Measurements from ENCODE around the gene IL11.

IL11 gene

DNA sequence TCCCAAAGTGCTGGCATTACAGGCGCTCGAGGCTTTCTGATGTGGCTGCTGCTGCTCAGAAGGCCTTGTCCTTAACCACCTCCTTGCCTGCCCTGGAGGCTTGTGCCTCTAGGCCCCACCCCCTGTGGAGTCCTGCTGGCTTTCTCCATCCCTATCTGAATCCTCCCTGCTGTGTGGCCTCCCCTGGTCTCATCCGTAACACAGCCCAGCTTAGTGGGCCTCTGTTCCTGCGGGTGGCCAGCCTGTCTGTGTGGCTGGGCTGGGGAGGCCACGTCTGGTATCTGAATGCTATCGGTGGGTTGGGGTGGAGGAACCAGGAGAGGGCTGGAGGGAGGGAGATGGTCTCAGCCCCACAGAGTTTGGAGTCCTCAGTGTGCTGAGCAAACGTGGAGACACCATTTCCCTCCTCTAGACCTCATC, 20.2 kb upstream of the IL11 start:
- no peak for DNase-seq

DNA sequence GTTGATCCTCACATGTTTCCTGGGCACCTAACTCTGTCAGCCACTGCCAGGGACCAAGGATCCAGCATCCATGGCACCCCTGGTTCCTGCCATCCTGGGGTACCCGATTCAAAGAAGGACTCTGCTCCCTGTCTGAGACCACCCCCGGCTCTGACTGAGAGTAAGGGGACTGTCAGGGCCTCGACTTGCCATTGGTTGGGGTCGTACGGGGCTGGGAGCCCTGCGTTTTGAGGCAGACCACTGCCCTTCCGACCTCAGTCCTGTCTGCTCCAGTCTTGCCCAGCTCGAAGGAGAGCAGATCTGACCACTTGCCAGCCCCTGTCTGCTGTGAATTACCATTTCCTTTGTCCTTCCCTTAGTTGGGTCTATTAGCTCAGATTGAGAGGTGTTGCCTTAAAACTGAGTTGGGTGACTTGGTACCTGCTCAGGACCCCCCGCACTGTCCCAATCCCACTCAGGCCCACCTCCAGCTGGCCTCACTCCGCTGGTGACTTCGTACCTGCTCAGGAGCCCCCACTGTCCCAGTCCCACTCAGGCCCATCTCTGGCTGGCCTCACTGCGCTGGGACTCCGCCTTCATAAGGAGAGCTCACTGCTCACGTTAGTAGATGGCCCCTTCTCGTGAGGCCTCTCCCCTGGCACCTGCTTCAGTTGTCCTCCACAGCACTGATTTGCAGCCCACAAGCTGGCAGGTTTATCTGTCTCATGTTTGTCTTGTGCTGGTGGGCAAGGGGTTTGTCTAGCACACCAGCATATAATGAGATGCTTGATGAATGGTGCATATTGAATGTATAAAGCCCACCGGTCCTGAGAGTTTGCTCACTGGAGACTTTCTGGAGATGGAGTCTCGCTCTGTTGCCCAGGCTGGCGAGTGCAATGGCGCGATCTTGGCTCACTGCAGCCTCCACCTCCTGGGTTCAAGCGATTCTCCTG, 19.4 kb upstream of the IL11 start:
- no peak for DNase-seq

DNA sequence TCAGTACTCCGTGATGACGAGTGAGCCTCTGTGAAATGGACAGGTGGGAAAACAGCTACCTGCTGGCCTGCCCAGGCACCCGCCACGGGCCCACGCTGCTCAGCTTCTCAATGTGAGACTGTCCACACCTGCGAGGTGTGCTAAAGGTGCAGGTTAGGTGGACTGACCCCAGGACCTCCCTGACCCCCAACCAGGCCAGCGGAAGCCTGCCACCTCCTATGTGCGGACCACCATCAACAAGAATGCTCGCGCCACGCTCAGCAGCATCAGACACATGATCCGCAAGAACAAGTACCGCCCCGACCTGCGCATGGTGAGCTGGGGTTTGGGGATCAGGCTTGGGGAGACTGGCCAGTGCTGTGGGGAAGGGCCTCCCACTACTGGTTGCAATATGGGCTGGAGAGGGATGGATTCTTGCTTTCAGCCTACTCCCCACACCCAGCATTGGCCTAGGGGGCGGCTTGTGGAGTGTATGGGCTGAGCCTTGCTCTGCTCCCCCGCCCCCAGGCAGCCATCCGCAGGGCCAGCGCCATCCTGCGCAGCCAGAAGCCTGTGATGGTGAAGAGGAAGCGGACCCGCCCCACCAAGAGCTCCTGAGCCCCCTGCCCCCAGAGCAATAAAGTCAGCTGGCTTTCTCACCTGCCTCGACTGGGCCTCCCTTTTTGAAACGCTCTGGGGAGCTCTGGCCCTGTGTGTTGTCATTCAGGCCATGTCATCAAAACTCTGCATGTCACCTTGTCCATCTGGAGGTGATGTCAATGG, 17.7 kb upstream of the IL11 start:
- no peak for DNase-seq

DNA sequence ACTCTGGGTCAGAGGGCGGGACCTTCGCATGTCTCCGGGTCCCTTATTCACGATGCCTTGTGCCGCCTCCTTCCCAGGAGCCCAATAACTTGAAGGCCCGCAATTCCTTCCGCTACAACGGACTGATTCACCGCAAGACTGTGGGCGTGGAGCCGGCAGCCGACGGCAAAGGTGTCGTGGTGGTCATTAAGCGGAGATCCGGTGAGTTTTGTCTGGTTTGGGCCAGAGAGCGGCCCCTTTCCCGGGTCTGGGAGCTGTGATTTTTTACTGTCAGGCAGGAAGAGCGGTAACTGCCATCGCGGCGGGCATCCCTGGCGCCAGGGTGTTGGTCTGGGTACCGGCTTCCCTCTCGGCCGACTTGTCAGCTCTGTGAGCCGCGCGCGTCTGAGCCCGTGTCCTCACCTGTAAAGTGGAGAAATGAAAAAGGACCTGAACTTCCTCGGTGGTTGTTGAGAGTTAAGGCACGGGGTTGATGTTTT, 16.3 kb upstream of the IL11 start:
- no peak for DNase-seq

DNA sequence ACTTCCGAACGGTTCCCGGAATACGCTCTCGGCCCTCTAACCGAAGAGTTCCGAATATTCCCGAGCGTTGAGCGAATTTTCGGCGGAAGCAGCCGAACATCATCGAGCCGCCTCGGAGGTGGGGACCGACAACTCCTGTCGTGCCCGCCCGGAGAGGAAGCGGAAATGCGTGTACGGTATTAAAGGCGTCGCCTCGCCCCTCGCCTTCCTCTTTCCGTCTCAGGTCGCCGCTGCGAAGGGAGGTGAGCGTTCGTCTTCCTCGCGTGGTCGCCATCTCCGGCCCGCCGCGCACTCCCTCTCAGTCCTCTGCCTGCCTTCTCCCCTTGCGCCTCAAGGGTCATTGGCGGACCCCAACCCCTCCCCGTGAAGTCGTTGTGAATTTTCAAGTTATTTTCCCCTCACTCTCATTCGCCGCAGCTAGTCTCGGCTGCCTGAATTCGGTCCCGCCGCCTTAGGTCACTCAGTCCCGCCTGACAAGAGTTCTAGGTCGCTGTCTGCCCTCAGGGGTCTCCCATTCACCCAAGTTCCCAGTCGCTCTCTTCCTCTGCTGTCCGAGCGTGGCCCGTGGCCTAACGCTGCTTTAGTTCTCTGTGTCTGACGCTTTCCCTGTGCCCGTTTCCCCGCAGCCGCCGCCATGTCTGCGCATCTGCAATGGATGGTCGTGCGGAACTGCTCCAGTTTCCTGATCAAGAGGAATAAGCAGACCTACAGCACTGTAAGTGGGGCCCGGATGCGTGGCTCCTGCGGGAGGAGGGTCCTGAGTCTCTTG, 15.6 kb upstream of the IL11 start, which contains the start of gene RPL28:
TSS of gene RPL28 (plus strand) at position 209 of the 769 bp plus-strand sequence. CDS start at position 635, 426 bp downstream.
- DNase-seq, result peak; percentile 98

DNA sequence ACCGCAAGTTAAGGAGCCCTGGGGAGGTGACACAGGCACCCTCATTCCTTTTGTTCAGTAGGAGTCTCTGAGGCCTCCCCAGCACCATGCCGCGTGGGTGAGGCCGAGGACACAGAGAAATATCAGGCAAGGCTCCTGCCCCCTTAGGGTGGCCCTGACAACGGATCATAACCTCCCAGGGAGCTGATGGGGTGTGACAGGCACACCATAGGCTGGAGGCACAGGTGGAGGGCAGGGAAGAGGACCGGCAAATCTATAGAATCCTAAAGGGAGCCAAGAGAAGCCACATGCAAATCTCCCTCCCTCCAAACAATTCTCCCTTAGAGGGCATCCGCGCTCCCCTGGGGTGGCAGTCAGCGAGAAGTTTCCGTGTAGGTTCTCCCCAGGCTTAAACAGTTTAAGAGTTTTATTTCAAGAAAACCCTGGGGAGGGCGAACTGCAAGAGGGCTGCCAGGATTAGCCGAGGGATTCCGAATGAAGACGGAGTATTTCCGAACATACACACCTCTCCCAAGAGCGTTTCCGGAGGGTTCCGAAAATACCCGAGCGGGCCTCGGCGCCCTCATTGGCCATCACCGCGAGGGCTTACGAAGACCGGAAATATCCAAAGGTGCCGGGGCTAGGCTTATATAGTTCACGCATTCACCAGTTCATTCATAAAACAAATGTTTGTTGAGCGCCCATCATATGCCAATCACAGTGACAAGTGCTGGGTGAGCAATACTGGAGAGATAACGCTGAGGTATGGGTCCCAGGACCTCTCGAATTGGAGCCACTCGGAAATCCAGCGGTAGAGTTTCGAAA, 14.9 kb upstream of the IL11 start:
- DNase-seq, result peak; percentile 95

DNA sequence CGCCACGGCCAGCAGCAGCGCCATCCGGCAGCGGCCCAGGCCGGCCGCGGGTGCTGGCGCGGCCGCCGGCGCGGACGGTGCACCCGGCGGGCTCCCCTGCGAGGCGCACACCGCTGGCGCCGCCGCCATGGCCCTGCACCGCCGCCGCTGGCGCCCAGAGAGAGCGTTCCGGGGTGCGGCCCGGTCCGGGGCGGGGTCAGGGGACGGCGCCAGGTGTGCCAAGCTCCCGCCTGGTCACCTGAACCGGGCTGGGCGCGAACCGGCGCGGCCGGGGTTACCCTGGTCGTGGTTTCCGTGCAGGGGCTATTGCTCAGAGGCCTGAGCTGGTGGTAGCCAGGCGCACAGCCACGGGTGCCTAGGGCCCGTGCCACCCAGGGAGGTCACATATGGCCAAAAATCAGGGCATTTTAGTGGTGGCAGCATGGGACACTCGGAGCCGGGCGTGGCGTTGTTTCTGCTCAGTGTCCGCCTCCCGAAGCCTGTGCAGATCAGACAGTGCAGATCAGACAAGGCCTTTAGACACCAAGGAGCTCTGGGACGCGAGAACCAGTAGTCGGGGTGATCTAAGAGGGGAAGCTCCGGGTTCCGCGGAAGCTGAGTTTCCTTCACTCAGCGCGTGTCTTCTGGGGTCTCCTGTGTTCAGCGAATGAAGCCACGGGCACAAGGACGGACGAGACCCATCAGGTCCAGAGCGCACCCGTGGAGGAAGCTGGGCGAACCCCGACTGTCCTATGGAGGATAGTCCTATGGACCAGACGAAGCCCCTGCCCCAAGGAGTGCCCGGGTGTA, 14.1 kb upstream of the IL11 start, which contains the start of gene TMEM238:
TSS of gene TMEM238 (minus strand) at position 162 of the 789 bp plus-strand sequence. CDS start at position 129, 33 bp downstream.
- peak; percentile 31 for DNase-seq

DNA sequence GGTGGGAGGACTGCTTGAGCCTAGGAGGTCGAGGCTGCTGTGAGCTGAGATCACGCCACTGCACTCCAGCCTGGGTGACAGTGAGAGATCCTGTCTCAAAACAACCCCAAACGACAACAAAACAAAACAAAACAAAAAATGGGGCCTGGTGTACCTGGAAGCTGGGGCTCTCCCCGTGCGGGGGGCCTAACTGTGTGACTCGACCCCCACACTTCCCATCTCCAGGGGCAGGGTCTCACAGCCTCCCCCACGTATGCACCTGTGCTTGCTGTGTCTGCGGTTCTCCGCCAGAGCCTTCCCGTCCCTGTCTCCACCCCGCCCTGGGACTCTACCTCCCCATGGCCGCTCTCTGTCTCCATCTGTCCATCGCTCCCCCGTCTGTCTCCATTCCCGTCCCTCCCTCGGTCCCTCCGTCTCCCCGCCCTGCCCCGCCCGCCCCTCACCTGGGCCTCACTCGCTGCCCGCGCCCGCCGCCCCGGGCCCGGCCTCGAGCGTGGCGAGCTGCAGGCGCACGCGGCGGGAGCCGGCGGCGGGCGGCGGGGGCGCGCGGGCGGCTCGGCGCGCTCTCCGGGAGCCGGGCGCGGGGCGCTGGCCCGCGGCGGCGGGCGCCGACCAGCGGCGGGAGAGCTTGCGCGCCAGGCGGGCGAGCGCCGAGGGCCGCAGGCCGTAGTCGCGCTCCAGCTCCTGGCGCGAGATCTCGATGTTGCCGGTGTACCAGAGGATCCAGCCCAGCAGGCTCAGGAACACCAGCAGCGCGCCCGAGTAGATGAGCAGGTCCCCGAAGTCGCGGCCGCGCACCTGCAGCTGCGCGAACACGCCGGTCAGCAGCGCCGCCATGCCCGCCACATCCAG, 13.2 kb upstream of the IL11 start:
- peak; percentile 67 for DNase-seq

DNA sequence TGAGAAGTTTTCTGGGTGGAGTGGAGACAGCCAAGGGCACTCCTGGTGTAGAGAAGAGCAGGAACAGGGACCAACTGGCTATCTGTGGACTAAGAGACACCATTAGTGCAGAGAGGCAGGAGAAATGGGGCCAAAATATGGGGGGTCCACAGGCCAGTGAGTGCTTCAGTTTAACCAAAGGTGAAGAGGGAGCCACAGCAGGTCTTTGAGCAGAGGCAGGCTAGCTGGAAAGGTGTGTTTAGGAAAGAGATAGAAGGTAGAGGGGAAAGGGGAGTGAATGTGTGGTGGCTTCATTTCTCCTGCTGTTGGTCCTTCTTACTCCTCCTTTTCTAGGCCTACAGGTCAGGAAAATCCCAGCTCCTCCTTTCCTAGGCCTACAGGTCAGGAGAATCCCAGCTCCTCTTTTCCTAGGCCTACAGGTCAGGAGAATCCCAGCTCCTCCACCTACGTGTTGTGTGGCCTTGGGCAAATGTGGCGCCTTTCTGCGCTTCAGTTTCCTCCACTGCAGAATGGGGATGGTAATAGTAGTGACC, 12.3 kb upstream of the IL11 start:
- no peak for DNase-seq

DNA sequence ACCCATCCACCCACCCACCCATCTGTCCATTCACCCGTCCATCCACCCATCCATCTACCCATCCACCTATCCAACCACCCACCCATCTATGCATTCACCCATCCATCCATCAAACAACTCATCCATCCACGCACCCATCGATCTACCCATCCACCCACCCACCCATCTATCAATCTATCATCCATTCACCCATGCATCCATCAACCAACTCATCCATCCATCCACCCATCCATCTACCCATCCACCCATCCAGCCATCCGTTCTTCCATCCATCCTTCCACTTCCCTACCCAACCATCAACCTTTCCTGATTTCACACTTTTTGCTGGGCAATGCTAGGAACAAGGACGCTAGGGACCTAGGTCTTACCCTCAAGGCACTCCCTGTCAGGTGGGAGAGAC, 11.8 kb upstream of the IL11 start:
- no peak for DNase-seq

DNA sequence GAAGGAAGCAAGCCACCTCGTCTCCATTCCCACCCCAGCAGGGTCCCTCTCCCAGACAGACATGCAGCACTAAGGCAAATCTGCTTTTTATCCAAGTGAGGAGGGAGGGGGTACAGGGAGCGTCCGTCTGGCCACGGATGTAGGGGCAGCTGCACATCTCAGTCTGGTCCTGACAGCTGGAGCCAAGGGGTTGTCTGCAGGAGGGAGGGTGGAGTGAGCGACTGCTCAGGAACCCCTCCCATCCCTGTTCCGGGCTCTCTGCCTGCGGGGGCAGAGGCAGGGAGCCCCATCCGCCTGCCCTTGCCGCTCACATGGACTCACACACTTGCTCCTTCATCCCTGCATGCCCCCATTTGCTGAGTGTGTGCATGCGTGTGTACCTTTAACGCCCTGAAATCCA, 8.9 kb upstream of the IL11 start:
- no peak for DNase-seq

DNA sequence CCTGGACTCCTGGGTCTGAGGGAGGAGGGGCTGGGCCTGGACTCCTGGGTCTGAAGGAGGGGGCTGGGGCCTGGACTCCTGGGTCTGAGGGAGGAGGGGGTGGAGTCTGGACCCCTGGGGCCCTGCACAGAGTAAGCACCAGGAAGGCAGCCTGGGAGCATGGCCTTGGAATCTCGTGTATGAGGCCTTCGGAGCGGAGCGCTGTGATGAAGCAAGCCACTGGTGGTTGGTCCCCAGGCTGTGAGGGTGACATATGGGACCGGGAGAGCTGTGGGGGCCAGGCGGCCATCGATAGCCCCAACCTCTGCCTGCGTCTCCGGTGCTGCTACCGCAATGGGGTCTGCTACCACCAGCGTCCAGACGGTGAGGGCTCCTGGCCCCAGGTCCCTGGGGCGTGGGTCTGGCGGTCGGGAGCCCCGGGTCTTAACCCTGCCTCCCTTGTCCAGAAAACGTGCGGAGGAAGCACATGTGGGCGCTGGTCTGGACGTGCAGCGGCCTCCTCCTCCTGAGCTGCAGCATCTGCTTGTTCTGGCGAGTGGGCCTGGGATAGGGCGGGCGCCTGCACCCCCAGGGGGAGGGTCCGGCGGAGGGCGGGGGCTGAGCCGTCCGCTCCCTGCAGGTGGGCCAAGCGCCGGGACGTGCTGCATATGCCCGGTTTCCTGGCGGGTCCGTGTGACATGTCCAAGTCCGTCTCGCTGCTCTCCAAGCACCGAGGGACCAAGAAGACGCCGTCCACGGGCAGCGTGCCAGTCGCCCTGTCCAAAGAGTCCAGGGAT, 7.3 kb upstream of the IL11 start:
- DNase-seq, result no peak

DNA sequence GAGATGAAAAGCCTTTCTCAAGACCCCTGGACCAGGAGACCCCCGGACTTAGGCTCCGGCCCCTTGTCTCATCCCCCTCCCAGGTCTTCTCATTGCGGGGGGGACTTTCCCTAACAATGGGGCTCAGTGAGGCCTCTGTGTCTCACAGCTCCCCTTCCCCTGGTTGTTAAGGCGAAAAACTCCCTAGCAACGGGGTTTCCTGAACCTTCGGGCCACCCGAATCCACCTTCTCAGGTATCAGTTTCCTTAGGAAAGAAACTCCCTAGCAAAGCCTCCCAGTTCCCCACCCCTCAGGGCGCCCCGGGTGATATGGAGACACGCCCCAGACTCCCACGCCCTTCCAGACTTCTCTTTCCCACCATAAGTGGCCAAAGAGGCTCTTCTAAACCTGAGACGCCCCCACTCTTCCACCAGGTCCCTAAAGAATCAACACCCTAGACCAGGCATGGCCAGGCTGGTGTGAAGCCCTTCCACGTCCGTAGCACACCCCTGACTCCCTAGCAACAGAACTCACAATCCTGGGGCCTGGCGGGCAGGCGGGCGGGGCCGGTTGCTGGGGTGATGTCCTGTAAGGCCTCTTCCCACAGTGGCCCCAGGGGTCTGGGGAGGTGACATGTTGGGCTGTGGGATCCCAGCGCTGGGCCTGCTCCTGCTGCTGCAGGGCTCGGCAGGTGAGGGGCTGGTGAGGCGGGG, 6.1 kb upstream of the IL11 start, which contains the start of gene TMEM190:
TSS of gene TMEM190 (plus strand) at position 586 of the 693 bp plus-strand sequence. CDS start at position 614, 28 bp downstream.
- DNase-seq, result no peak

DNA sequence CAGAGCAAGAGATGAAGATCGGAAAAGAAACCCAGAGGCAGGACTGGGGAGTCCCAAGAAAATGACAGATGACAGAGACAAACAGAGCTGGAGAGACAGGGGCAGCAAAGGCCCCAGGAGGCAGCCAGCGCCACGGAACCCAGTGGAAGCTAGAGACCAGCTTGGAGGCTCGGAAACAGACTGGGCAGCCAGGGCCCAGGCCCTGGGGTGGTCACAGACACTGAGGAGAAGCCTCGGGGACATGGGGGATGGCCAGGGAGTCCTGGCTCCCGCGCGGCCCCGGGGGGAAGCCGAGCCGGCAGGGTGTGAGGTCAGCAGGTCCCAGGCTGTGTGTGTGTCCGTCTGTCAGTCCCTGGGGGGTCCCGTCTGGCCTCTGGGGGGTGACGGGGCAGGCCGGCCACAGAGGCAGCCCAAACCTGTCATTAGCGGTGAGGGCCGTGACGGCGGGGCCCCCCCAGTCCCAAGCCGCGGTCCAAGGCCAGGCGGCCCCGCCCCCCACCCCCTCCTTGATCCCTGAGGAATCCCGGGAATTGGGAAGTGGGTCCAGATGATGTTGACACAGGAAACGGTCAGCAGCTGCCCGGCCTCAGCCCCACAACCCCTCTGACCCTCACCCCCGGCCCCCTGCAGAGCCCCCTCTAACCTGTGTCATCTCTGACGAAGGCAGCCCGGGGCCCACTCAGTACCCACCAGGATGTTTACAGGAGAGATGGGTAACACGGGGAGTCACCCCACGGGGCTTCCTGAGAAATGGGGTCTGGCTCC, 3.9 kb upstream of the IL11 start:
- DNase-seq, result no peak

DNA sequence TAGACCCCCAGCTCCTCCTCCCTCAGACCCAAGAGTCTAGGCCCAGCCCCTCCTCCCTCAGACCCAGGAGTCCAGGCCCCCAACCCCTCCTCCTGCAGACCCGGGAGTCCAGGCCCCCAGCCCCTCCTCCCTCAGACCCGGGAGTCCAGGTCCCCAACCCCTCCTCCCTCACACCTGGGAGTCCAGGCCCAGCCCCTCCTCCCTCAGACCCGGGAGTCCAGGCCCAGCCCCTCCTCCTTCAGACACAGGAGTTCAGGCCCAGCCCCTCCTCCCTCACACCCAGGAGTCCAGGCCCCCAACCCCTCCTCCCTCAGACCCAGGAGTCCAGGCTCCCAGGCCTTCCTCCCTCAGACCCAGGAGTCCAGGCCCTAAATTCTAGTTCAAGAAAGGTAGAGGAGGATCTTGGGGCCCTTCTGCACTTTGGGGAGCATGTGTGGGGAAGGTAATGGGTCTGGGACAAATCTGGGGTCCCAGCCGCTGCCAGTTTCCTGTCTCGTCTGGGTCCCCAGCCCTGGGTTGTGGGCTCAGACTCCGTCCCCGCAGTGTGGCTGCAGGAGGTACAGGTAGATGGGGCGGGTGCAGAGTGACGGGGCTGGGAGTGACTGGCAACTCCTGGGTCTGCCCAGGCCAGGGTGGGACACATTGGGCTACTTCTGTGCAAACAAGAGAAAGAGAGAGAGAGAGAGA, 3.2 kb upstream of the IL11 start:
- no peak for DNase-seq

DNA sequence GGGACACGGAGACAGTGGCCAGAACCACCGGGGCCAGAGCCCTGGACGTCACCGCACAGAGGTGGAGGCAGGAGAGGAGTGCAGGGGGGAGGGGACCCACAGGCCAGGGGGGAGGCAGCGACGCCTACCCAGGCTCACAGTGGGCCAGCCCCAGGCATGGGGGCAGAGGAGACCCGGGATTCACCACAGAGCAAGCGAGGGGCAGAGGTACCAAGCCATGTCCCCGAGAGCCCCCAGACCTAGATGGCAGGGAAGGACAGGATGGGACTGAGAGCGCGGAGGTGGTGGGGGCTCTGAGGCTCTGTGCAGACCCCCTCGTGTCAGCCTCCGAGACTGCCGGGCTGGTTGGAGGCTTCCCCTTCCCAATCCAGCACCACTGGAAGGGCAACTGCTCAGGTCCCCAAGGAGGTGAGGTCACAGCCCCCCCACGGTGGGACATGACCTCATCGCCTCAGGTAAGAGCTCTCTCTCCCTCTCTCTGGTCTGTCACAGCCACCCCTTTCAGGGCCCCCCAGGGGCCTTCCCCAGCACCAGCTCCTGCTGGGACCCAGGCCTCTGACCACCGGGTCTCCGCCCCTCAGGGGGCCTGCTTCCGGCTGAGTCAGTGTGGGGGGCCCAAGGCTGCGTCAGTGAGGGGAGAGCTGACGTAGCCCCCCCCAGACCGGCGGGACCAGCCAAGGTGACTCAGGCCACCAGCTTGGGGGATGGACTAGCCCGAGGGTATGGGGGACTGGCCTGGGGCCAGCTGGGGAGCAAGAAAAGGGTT, 2.2 kb upstream of the IL11 start:
- DNase-seq, result peak; percentile 28
